HEK293 (cell line): ENCODE data around the gene SCART1.

Source experiments
- CTCF ChIA-PET: fragments of 350-600 bp; formaldehyde crosslinking; extraction: SDS; loops from one replicate; lab custom pipeline; 2021; ENCODE audit warnings: antibody characterized with exemption; lab: Yijun Ruan, JAX
- POLR2A ChIA-PET: fragments of 300-600 bp; formaldehyde crosslinking; extraction: SDS; loops from one replicate; lab custom pipeline; 2020; ENCODE audit warnings: antibody characterized with exemption, inconsistent platforms; lab: Yijun Ruan, JAX
- H3K27ac ChIP-seq: fragments of 200-500 bp; sonication (Bioruptor generic); 2 replicates; pipeline ENCODE4 v1.5.1; 2014; ENCODE audit warnings: low read depth, low read length, control low read depth, inconsistent platforms; ENCODE audit errors: extremely low read depth
- H3K36me3 ChIP-seq, 2 experiments: fragments of 200-500 bp in 1 of 2; sonication (Bioruptor generic) in 1 of 2; 1 replicate in 1 of 2; 2 replicates in 1 of 2; pipeline ENCODE4 v1.5.1; 2014 to 2017; ENCODE audit warnings: inconsistent platforms in 2 of 2, low read length in 2 of 2; ENCODE audit not compliant: control insufficient read depth in 2 of 2, insufficient read depth in 1 of 2
- H3K4me1 ChIP-seq: fragments of 200-500 bp; sonication (Bioruptor generic); 2 replicates; pipeline ENCODE4 v1.5.1; 2014; ENCODE audit warnings: mild to moderate bottlenecking, low read length, inconsistent platforms; ENCODE audit not compliant: control insufficient read depth, insufficient read depth
- H3K4me3 ChIP-seq: 2 replicates; pipeline ENCODE4 v1.5.1; 2011; ENCODE audit warnings: low read depth, mild to moderate bottlenecking, control low read depth, low read length, moderate library complexity
- H3K9me3 ChIP-seq: fragments of 200-500 bp; sonication (Bioruptor generic); 2 replicates; pipeline ENCODE4 v1.5.1; 2014; ENCODE audit warnings: low read depth, low read length, inconsistent platforms; ENCODE audit not compliant: control insufficient read depth, insufficient read depth
- IKZF3 ChIP-seq: fragments of 450-650 bp; IDR thresholded peaks from 2 replicates; pipeline ENCODE4 v1.5.0; 2018; ENCODE audit warnings: missing biosample characterization, mild to moderate bottlenecking, missing genetic modification characterization, moderate library complexity
- KLF1 ChIP-seq: fragments of 450-650 bp; formaldehyde crosslinking; IDR thresholded peaks from 2 replicates; pipeline ENCODE4 v1.5.1; 2016; ENCODE audit warnings: missing biosample characterization, missing genetic modification characterization
- SALL2 ChIP-seq: fragments of 450-650 bp; formaldehyde crosslinking; IDR thresholded peaks from 2 replicates; pipeline ENCODE4 v1.5.0; 2017; ENCODE audit warnings: missing biosample characterization, mild to moderate bottlenecking, missing genetic modification characterization, borderline replicate concordance
- SP3 ChIP-seq: fragments of 450-650 bp; formaldehyde crosslinking; IDR thresholded peaks from 2 replicates; pipeline ENCODE4 v1.5.1; 2016; ENCODE audit warnings: missing biosample characterization, missing genetic modification characterization
- ZFP41 ChIP-seq: fragments of 450-650 bp; formaldehyde crosslinking; IDR thresholded peaks from 2 replicates; pipeline ENCODE4 v1.5.1; 2016; ENCODE audit warnings: missing biosample characterization, missing genetic modification characterization, borderline replicate concordance
- ZNF391 ChIP-seq: fragments of 450-650 bp; formaldehyde crosslinking; IDR thresholded peaks from 2 replicates; pipeline ENCODE4 v1.5.1; 2016; ENCODE audit warnings: low read depth, missing biosample characterization, missing genetic modification characterization, borderline replicate concordance
- ZNF398 ChIP-seq: fragments of 450-650 bp; formaldehyde crosslinking; IDR thresholded peaks from 2 replicates; pipeline ENCODE4 v1.5.1; 2017; ENCODE audit warnings: missing biosample characterization, missing genetic modification characterization
- ZNF426 ChIP-seq: fragments of 450-650 bp; formaldehyde crosslinking; IDR thresholded peaks from 2 replicates; pipeline ENCODE4 v1.5.1; 2017; ENCODE audit warnings: missing biosample characterization, missing genetic modification characterization, mild to moderate bottlenecking, inconsistent platforms, moderate library complexity
- ZNF488 ChIP-seq: fragments of 450-650 bp; formaldehyde crosslinking; IDR thresholded peaks from 2 replicates; pipeline ENCODE4 v1.5.1; 2016; ENCODE audit warnings: missing biosample characterization, missing genetic modification characterization
- ZNF514 ChIP-seq: fragments of 450-650 bp; formaldehyde crosslinking; IDR thresholded peaks from 2 replicates; pipeline ENCODE4 v1.5.1; 2016; ENCODE audit warnings: missing biosample characterization, missing genetic modification characterization
- ZNF518A ChIP-seq: fragments of 450-650 bp; formaldehyde crosslinking; conservative IDR thresholded peaks from 2 replicates; pipeline ENCODE4 v1.5.1; 2016; ENCODE audit warnings: low read depth, missing biosample characterization, missing genetic modification characterization
- ZNF580 ChIP-seq: fragments of 450-650 bp; formaldehyde crosslinking; IDR thresholded peaks from 2 replicates; pipeline ENCODE4 v1.5.1; 2016; ENCODE audit warnings: missing biosample characterization, missing genetic modification characterization
- ZNF639 ChIP-seq: fragments of 450-650 bp; formaldehyde crosslinking; IDR thresholded peaks from 2 replicates; pipeline ENCODE4 v1.5.1; 2016; ENCODE audit warnings: missing biosample characterization, missing genetic modification characterization
- ZNF654 ChIP-seq: fragments of 450-650 bp; formaldehyde crosslinking; IDR thresholded peaks from 2 replicates; pipeline ENCODE4 v1.5.1; 2016; ENCODE audit warnings: low read depth, missing biosample characterization, missing genetic modification characterization
- ZNF701 ChIP-seq: fragments of 450-650 bp; formaldehyde crosslinking; IDR thresholded peaks from 2 replicates; pipeline ENCODE4 v1.5.1; 2016; ENCODE audit warnings: missing biosample characterization, missing genetic modification characterization
- ZSCAN16 ChIP-seq: fragments of 450-650 bp; formaldehyde crosslinking; IDR thresholded peaks from 2 replicates; pipeline ENCODE4 v1.5.1; 2016; ENCODE audit warnings: missing biosample characterization, missing genetic modification characterization
- ZSCAN30 ChIP-seq: fragments of 450-650 bp; IDR thresholded peaks from 2 replicates; pipeline ENCODE4 v1.5.1; 2018; ENCODE audit warnings: missing biosample characterization, mild to moderate bottlenecking, missing genetic modification characterization, moderate library complexity

Gene SCART1

GRCh38 chr10:133420579-133420978 is 33.2 kb upstream of the SCART1 start:
- ChIA-PET POLR2A (no interaction called here), CTCF (interaction anchor here (1.2 kb wide), 1 partner anchor 91 kb away, joined by 3 read pairs; no protein-coding TSS in a partner anchor)
- Histone ChIP-seq H3K27ac (no peak overlapping the region), H3K4me1 (no peaks in the 10 kb centered on the region; the same call in 1 of the 2 replicates), H3K9me3 (no peaks in the 10 kb centered on the region), H3K36me3 (peaks cover 0 to 50% of the 10 kb centered on the region in 2 experiments; a peak in 1 of 3 replicates), H3K4me3 (no peak overlapping the region)
- no peak for TF ChIP-seq SP3 (tag by site-specific recombination)
- no peak for TF ChIP-seq ZNF391 (tag by site-specific recombination)
- TF ChIP-seq ZFP41 (tag by site-specific recombination): no peak
- no peak for TF ChIP-seq ZSCAN30 (tag by site-specific recombination)
- no peak for TF ChIP-seq ZNF398 (tag by site-specific recombination)
- TF ChIP-seq ZNF514: no peak
- TF ChIP-seq ZSCAN16: no peak
- no peak for TF ChIP-seq ZNF518A
- TF ChIP-seq IKZF3 (tag by site-specific recombination): no peak
- no peak for TF ChIP-seq ZNF654 (tag by site-specific recombination)
- TF ChIP-seq ZNF426 (tag by site-specific recombination): no peak
- TF ChIP-seq ZNF580: no peak
- no peak for TF ChIP-seq SALL2
- TF ChIP-seq ZNF488 (tag by site-specific recombination): no peak
- TF ChIP-seq KLF1: no peak
- no peak for TF ChIP-seq ZNF639
- no peak for TF ChIP-seq ZNF701 (tag by site-specific recombination)
